Osteoblast (primary cell): ENCODE results near the gene LRRC41. TPM values are rescaled to one million over a fixed set of nuclear protein-coding genes. Genes with fewer than 3 reads are reported as not detected.
"Not testable (repeated sequence)": the region's sequence is repeated elsewhere in the genome, so short reads cannot be mapped to it uniquely, and the experiment has no call there.

Source experiments
- DNase-seq: peaks from one replicate; pipeline ENCODE4 v3.0.0; 2011; ENCODE audit warnings: low spot score, mixed read lengths; ENCODE audit not compliant: insufficient read length; ENCODE audit errors: missing footprints
- H2AFZ ChIP-seq: 2 replicates; pipeline ENCODE4 v1.6.0; 2011; ENCODE audit warnings: mild to moderate bottlenecking, low read length
- H3K27ac ChIP-seq: 2 replicates; pipeline ENCODE4 v1.5.1; 2011; ENCODE audit warnings: mild to moderate bottlenecking, low read depth, low read length, moderate library complexity
- H3K27me3 ChIP-seq: 2 replicates; pipeline ENCODE4 v1.6.0; 2012; ENCODE audit warnings: mild to moderate bottlenecking, control low read depth, inconsistent platforms, low read length, moderate library complexity; ENCODE audit not compliant: insufficient read depth
- H3K36me3 ChIP-seq: 2 replicates; pipeline ENCODE4 v1.5.1; 2011; ENCODE audit warnings: mild to moderate bottlenecking, low read length, control low read depth, moderate library complexity; ENCODE audit not compliant: insufficient read depth
- H3K4me1 ChIP-seq: 2 replicates; pipeline ENCODE4 v1.5.1; 2011; ENCODE audit warnings: mild to moderate bottlenecking, low read length, control low read depth, moderate library complexity; ENCODE audit not compliant: insufficient read depth
- H3K4me2 ChIP-seq: 2 replicates; pipeline ENCODE4 v1.6.0; 2011; ENCODE audit warnings: mild to moderate bottlenecking, low read length; ENCODE audit not compliant: insufficient read depth
- H3K4me3 ChIP-seq: fragments of 200-600 bp; sonication (generic); 3 replicates; pipeline ENCODE4 v1.5.1; 2012; ENCODE audit warnings: mild to moderate bottlenecking, low read length, inconsistent platforms; ENCODE audit not compliant: insufficient read depth
- H3K79me2 ChIP-seq: 2 replicates; pipeline ENCODE4 v1.6.0; 2012; ENCODE audit warnings: mild to moderate bottlenecking, low read length, control low read depth, inconsistent platforms; ENCODE audit not compliant: insufficient read depth
- H3K9me3 ChIP-seq: 2 replicates; pipeline ENCODE4 v1.5.1; 2011; ENCODE audit warnings: low read depth, low read length, control low read depth
- H4K20me1 ChIP-seq: 2 replicates; pipeline ENCODE4 v1.6.0; 2012; ENCODE audit warnings: mild to moderate bottlenecking, low read length, control low read depth; ENCODE audit not compliant: insufficient read depth
- CTCF ChIP-seq: IDR thresholded peaks from 2 replicates; pipeline ENCODE4 v1.5.1; 2011; ENCODE audit warnings: mild to moderate bottlenecking, low read depth, low read length, moderate library complexity; ENCODE audit errors: extremely low read depth
- total RNA-seq: library from RNA; depleted of rRNA; stranded (reverse); fragments of >200 nt; gene quantifications from 2 replicates; pipeline ENCODE4 v1.2.3, GENCODE V29; 2012

Gene LRRC41
- total RNA-seq, 1 donor = 103 TPM

DNA sequence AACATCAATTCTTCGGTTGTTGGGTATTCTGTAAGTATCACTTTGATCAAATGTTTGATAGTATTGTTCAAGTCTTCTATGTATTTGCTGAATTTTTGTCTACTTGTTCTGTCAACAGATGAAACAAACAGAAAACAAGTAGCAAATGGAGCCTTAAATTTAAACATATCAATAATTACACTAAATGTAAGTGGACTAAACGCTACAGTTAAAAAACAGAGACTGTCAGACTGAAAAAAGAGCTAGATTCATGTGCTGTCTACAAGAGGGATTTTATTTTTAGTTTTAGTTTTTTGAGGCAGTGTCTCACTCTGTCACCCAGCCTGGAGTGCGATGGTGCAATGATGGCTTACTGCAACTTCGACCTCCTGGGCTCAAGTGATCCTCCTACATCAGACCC lies 66.5 kb downstream of the LRRC41 start:
- Histone ChIP-seq H4K20me1 (no peaks in the 10 kb centered on the region), H3K4me1 (no peaks in the 10 kb centered on the region), H3K79me2 (no peaks in the 10 kb centered on the region), H3K27ac (no peak overlapping the region), H3K27me3 (no peaks in the 10 kb centered on the region), H3K9me3 (peaks cover 3% of the 10 kb centered on the region), H3K36me3 (no peaks in the 10 kb centered on the region), H3K4me3 (no peak overlapping the region), H2AFZ (no peak overlapping the region), H3K4me2 (no peak overlapping the region)
- no peak for DNase-seq
- no peak for TF ChIP-seq CTCF

- not testable (repeated sequence) for H3K4me2 ChIP-seq, H3K4me1 ChIP-seq, H3K4me3 ChIP-seq, H3K79me2 ChIP-seq, H4K20me1 ChIP-seq, H3K27ac ChIP-seq, H2AFZ ChIP-seq, H3K9me3 ChIP-seq, H3K27me3 ChIP-seq, H3K36me3 ChIP-seq, DNase-seq
Measured at GRCh38 chr1:46231231-46231630, 72.2 kb downstream of the LRRC41 start.

Other genes starting within 250 kb of the LRRC41 start
- gene PIK3R3, start 171.0 kb downstream of the LRRC41 start, total RNA-seq = 4.0 and 5.3 TPM in 2 replicates
- gene TSPAN1, start 128.5 kb downstream of the LRRC41 start, total RNA-seq = 0.59 and 1.1 TPM in 2 replicates
- not detected in 2 replicates for gene P3R3URF, start 127.1 kb downstream of the LRRC41 start, total RNA-seq
- gene POMGNT1, start 105.2 kb downstream of the LRRC41 start, total RNA-seq = 43.9 and 45.6 TPM in 2 replicates
- 4.1 and 4.3 TPM in 2 replicates for gene LURAP1, start 100.3 kb downstream of the LRRC41 start, total RNA-seq
- gene RAD54L, start 55.9 kb downstream of the LRRC41 start, total RNA-seq = 0.59 and 1.4 TPM in 2 replicates
- 197 and 202 TPM in 2 replicates for gene UQCRH, start 82 bp upstream of the LRRC41 start, total RNA-seq
- gene NSUN4, start 37.2 kb upstream of the LRRC41 start, total RNA-seq = 17.4 and 20.3 TPM in 2 replicates
- gene FAAH, start 90.7 kb upstream of the LRRC41 start, total RNA-seq = 2.4 and 4.0 TPM in 2 replicates
- gene DMBX1, start 186.2 kb upstream of the LRRC41 start, total RNA-seq = not detected in 2 replicates
- not detected in 2 replicates for gene KNCN, start 248.0 kb upstream of the LRRC41 start, total RNA-seq